Cardiac septum (tissue), 1 donor: ENCODE measurements around the gene GRK5. TPM values are rescaled to one million over a fixed set of nuclear protein-coding genes. Genes with fewer than 3 reads are reported as not detected.

Experiments used
- DNase-seq: peaks from one replicate; pipeline ENCODE4 v3.0.0-alpha.2; 2020; ENCODE audit warnings: low spot score
- intact Hi-C: fragments of 100-400 bp; cut with DNase I; formaldehyde crosslinking; loops from one replicate; pipeline ENCODE4 v1.14.0; 2022
- total RNA-seq: library from RNA; stranded (reverse); fragmentation: NEBNext Ultra II Directional; extraction: Animal tissue kit (Norgen Biotek cat#: 25700); gene quantifications from one replicate; pipeline ENCODE4 v1.2.1, GENCODE V29; 2021
- donor health status: DM: no; HTN: no; CAD: no.

Gene GRK5
- total RNA-seq, 1 donor from 2014 or later, result 17.6 TPM

DNA sequence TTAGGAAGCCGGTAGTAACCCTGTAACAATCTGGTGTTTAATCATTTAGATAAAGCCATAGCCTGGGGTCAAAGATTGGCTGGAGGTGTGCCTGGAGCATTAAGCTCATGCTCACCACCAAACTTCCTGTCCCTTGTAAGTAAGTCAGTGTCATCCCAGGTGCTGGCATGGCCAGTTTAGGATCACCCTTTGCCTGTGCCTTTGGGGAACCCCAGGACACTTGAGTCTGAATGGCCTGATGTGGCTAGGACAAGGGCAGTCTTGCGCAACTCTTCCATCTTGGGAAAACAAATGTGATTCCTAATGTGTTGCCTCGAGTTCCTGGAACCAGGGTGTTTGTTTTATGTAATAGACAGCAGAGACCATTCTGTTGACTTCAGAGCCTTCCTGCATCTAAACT is 154.8 kb downstream of the GRK5 start:
- DNase-seq, result no peak
- intact Hi-C loops, result no loop called here

DNA sequence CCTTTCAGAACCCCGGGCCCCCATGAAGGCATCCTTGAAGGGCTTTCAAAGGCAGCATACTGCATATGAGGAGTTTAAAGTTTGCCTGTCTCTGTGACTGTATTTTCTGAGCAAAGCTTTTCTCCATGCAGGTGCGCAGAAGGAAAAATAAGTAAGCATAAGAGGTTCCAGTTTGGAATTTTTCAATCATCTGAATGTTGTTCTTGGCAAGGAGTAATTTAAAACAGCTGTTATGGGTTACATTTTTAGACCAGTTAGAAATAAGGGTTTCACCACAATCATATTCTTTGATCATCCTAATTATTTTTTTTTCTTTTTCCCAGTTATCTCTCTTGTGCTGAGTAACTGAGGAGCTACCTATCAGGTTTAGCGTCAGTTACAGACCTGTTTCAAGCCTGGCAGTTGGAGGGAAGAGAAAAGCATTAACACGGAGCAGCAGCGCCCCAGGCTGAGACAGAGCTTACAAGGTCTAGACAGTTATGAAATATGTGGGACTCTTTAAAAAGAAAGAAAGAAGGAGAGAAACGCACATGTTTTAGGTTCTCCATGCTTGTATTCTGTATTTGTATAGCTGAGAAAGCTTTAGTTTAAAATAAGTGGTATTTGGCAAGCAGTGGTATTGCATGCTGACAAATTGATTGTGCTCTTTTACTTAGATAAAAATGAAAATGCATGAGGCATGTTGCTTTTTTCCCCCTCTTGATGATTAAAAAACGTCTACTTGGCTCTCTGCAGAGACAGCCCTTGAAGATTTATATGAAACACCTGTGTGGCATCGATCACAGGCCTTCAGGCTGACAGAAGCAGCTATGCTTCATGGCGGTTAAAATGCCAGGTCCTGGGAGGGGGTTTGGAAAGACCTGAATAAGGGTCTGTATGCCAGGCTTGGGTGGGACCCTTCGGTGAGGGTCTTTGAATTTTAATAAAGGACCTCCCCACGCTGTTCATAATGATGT is 157.6 kb downstream of the GRK5 start:
- intact Hi-C loops, result loop anchor here (5.0 kb wide), 2 partner anchors 83 to 158 kb away; partner anchors contain the start of gene GRK5
- no peak for DNase-seq

DNA sequence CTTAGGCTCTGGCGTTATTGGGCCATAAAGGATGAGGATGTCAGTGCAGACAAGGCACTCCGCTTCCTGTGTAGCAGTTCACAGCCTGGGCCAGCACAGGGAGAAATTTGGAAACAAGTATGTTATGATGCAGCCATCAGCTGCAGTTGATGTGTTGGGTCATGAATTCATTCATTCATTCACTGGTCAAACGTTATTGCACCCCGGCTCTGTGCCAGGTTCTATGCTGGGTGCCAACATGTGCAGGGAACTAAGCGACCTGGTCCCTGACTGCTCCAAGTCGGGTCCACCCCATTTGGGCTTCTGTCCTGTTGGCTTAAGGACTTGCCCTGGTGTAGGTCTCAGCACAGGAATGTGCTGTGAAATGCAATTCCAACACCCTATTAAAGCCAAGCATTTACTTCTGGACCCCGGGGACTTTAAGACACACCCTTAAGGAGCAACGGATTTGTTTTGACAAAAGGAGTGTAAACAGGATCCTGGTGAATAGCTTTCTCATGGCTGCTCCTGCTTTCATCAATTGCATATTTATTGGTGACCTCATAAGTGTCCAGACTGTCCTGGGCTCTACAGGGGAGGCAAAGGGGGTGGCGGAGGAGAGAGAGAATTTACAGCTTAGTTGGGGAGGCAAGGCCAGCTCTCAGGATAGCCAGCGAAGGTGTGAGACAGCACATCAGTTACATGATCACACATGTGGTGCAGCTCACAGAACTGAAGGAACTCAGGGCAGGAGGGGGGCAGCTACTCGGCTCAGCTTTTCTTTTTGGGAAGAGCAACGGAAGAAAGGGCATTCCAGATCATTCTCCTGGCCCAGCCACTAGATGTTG is 158.6 kb downstream of the GRK5 start:
- intact Hi-C loops, result loop anchor here (5.0 kb wide), 2 partner anchors 84 to 159 kb away; partner anchors contain the start of gene GRK5
- no peak for DNase-seq

DNA sequence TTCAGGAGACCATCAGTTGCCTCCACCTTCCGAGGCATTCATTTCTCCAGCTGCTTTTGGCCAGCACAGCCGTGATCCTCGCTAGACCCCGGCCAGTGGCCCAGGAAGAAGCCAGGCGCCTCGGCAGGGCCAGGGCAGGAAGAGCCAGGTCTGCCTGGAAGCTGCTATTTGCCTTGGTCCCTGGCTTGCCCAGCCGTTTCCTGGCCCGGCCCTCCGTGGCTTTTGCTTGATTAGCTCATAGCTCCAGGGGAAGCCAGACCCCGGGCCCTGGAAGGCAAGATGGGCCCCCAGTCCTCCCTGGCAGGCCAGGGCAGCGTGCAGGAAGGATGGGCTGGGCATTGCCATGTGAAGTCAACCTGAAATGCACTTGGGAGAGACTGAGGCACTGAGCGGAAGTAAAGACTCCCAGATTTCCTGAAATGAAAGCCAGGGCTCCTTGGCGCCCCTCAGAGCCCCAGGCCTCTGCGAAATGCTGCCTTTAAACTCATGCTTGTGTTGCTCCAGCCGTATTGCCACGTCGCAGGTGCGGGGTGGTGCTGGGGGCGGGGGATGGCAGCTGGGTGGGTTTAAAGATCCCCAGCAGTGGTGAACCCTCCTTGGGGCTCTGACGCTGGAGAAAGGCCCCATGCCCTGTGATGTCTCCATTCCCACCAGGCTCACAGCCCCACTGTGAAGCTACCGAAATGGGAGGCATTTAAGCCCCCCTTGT is 160.6 kb downstream of the GRK5 start:
- intact Hi-C loops, result loop anchor here (5.0 kb wide), 2 partner anchors 86 to 161 kb away; partner anchors contain the start of gene GRK5
- DNase-seq, result no peak

DNA sequence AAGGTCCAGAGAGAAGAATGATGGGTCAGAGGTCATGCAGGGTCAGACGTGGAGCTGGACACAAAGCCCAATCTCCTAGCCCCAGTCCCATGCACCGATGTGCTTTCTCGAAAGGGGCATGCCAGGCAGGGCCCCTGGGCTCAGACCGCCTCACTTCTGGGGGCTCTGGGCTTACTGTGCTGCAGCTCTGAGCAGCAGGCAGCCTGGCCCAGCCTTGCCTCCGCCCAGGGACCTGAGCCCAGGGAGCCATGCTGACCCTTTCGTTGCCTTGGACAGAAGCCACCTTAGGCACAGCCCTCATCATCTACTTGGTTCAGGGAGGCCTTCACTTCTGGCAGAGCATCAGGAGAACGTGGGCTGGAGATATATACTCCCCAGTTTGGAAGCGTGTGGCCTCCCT is 161.2 kb downstream of the GRK5 start:
- intact Hi-C loops, result loop anchor here (5.0 kb wide), 2 partner anchors 86 to 161 kb away; partner anchors contain the start of gene GRK5
- DNase-seq, result no peak

DNA sequence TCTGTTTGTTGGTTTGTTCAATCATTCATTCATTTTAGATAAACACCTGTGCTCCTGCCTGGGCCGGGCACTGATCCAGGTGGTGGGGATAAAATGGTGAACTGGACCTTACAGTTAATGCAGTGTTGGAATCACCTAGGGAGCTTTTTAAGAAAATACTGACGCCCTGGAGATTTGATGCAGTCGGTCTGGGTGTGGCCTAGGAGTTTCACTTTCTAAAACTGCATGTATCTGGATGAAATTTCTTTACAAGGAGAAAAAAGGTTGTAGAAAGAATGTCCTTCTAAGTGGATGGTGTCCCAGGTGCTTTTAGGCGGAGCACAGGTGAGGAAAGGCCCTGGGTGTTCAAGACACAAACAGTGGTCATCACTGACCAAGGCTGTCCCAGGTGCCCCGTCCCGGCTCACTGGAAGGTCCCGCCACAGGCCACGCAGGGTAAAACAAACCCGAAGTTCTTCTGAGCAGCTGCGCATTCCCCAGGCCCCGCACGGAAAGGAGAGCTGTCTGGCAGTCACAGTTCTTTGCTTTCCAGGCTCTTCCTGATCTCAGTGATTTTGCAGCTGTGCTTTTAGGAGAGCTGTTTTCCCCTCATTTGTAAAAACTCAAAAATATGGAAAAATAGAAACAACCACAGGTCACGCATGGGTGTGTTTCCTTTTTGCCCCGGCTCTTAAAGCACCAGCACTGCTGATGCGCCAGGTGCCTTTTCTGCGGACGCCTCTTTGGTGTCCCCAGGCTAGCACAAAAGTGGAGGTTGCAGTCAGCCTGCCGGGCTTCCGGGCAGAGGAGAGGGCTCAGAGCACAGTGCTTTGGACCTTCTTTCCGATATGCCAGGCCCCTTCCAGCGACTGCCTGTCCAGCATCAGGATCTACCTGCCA is 161.9 kb downstream of the GRK5 start:
- no peak for DNase-seq
- intact Hi-C loops, result loop anchor here (5.0 kb wide), 2 partner anchors 87 to 162 kb away; partner anchors contain the start of gene GRK5

DNA sequence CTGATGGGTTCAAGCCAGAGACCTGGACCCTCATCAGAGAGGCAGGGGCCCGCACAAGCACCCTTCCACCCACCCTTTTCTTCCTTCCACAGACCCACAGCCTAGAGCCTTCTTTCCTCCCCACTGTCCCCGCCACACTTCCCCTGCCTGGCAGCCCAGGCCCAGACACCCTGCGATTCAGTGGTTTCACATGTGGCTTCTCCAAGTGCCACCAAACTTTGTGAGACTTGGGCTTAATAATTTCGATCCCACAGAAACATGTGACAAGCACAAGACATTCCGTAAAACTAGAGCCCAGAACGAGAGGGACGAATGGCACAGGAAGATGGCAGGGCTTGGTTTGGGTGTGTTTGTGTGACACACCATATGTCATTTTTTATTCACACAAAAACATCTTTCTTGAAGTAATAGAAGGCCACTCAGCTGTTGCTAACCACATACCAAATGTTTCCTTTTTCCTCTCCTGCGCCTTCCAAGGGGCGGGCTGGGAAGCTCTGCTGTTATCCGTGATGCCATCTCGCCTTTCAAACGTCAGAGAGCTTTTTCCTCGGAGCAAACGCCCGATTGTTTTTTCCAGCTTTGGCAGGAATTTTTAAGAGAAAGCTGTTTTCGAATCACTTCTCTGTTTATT is 162.9 kb downstream of the GRK5 start:
- intact Hi-C loops, result loop anchor here (2.0 kb wide), 1 partner anchor 39 kb away; no protein-coding TSS in a partner anchor
- DNase-seq, result no peak

GRCh38 chr10:119370972-119371703 is 163.8 kb downstream of the GRK5 start:
- intact Hi-C loops, result loop anchor here (2.0 kb wide), 1 partner anchor 38 kb away; no protein-coding TSS in a partner anchor
- no peak for DNase-seq

- DNase-seq, result no peak
- intact Hi-C loops, result loop anchor here (2.0 kb wide), 1 partner anchor 37 kb away; no protein-coding TSS in a partner anchor
These were observed 164.6 kb downstream of the GRK5 start for GRCh38 chr10:119371704-119372663.

GRCh38 chr10:119373294-119374102 is 166.1 kb downstream of the GRK5 start:
- no peak for DNase-seq
- intact Hi-C loops, result no loop called here

DNA sequence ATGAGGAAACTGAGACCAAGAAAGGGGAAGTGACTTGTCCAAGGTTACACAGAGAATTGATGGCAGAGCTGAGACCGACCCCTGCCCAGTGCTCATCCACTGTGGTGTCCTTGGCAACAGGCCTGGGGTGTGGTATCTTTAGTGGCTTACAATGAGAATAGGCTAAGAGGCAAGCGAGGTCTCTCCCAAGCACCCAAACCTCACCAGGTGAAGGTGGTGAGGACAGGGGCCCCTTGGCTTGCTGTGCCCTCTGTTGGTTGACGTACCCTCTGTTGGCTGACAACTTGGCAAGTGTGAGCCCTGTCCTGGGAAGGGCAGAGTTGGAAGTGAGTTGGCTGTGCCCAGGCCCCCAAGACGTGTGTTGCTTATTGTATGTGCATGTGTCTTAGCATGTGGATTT is 166.9 kb downstream of the GRK5 start:
- no peak for DNase-seq
- intact Hi-C loops, result no loop called here

DNA sequence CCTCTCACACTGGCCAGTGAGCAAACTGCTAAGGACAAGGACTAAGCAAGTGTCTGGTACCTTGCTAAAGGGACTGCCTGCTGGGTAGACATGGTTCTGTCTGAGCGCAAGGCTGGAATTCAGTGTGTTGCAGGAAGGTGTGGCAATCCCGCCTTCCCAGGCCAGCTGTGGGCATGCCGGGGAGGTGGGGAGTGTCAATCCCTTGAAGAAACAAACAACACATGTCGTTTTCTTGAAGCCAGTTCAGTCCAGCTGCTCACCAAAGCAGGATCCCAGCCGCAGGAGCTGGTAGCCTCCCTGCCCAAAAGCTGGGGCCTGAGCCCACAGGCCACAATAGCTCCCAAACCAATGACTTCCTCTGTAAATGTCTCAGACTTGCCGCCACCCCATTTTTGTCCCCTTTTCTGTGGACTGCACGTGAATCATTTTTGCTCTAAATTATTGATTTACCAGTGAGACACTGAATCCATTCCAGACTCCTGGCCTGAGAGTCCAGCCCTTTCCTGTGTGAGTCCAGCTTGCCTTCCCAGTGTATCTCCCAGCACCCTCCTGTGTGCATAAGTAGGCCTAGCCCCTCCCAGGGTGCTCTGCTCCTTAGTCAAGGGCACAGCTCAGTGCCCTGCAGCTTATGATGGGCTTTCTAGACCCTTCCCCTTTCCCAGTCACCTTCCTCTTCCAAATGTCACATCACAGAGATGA is 168.4 kb downstream of the GRK5 start:
- DNase-seq, result no peak
- intact Hi-C loops, result no loop called here

GRCh38 chr10:119377451-119377957 is 170.1 kb downstream of the GRK5 start:
- intact Hi-C loops, result no loop called here

GRCh38 chr10:119377958-119378736 is 170.8 kb downstream of the GRK5 start:
- DNase-seq, result no peak
- intact Hi-C loops, result loop anchor here (2.0 kb wide), 1 partner anchor 19 kb away; no protein-coding TSS in a partner anchor

More at GRCh38 chr10:119377451-119377957, 170.1 kb downstream of the GRK5 start:
- DNase-seq, result no peak
